GM21381 (cell line): ENCODE results near the gene GID4.

Source experiments
- ATAC-seq: cut with Tn5 transposase; IDR thresholded peaks from one replicate; pipeline ENCODE4 v1.9.1; 2021; ENCODE audit warnings: mild to moderate bottlenecking, moderate library complexity; ENCODE audit not compliant: unreplicated experiment

The GID4 gene

DNA sequence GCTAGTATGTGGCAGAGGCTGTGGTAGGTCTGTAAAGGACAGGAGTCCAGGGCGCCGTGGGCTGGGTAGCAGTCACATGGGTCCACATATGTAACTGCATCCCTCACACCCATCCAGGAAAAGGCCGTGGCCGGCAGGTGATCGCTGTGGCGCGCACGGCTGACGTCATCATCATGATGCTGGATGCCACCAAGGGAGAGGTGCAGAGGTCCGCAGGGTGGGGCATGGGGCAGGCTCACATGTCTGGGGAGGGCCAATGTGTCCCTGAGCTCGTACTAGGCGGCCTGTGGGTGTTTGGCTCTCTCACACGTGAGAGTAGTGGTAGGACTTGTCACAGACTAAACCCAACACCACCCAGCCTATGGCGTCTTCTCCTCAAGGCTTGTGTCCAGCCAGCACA lies 60.3 kb downstream of the GID4 start:
- ATAC-seq: no peak

DNA sequence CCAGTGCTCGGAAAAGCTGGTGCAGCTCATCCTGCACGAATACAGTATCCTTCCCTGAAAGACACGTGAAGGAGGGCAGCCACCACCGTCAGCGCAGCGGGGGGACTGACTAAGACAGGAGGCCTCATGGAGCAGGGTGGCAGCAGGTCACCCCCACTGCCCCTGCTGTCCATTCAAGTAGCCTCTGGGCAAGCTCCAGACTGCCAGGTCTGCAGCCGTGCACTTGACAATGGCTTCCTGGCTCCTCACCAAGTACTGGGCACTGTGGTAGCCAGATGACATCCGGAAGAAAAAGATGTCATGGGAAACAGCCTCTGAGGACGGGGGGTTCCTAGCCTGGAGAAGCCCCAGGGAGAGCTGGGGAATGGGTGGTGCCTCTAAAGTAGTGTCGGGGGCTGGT lies 61.4 kb downstream of the GID4 start:
- no peak for ATAC-seq

- no peak for ATAC-seq
Observed at GRCh38 chr17:18101828-18102227, 62.6 kb downstream of the GID4 start.

DNA sequence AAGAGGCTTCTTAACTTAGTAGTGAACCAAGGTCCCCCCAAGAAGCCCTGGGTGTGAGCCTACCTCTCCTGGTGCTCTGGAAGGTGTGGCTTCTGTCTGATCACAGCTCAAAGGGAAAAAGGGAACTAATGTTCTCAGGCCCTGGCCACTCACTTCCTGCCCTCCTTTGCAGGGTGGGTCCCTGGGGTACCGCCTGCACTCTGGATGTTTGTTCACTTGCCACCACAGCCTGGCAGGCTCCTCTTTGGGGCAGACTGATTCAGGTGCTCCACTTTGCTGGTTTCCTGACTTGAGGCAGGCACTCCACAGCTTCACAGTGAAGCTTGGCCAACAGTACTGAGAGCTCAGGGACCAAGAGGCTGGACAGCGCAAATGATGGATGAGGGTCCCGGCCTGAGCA lies 63.4 kb downstream of the GID4 start:
- no peak for ATAC-seq

- ATAC-seq: no peak
Observed at GRCh38 chr17:18105027-18105426, 65.8 kb downstream of the GID4 start.

DNA sequence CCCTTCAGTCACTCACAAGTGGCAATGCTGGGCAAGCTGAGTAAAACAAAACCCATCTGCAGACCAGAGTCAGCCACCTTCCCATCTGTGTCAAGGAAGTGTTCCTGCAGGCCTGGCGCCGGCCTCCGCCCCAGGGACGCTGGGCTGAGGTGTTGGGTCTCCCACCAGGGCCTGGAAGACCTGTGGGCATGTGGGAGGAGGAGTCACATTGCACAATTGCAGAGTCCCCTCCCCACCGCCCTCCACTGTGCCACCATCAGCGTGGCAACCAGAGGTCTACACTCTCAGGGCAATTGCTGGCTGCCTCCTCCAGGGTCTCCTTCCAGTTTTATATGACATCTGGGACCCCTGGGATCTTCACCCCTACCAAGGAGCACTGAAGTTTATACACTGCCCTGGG lies 66.4 kb downstream of the GID4 start:
- no peak for ATAC-seq

DNA sequence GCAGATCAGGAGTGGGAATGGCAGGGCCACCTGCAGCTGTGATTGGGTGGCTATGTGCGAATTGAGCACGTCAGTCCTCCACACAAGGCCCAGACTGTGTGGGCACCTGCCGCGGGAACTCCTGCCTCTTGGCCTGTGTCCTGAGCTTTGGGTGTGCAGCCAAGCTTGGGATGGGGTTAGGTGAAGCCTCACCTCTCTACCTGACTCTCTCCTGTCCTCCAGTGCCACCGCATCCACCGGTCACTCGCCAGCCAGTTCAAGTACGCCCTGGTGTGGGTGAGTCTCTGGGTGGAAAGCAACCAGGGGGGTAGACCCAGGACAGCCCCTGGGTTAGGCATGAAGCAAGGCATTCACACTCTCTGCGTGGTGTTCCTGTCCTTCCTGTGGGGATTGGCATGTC lies 67.0 kb downstream of the GID4 start:
- no peak for ATAC-seq

- ATAC-seq: no peak
Observed at GRCh38 chr17:18107061-18107790, 68.0 kb downstream of the GID4 start.

DNA sequence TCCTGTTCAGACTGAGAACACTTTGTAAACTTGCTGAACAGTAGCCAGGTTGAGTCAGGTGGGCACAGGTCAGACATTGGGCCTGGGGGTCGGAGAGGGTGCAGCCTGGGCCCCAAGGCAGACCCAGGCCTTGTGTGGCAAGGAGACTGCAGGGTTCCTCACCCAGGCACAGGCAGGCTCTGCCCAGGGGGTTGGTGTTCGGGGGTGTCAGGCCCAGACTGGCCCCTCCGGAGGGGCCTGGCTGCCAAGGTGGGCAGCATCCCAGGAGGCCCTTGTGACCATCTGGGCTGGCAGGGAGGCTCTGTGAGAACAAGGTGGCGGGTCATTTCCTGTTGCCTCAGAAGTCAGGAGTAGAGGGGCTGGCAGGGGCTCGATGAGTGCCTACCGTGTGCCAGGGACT lies 68.8 kb downstream of the GID4 start:
- ATAC-seq: no peak

- no peak for ATAC-seq
Observed at GRCh38 chr17:18108401-18109312, 69.4 kb downstream of the GID4 start, which contains the start of gene MYO15A. Gene MYO15A, plus strand, starts transcription at chr17:18108756. Its CDS starts 10,045 bp downstream, at chr17:18118801.

DNA sequence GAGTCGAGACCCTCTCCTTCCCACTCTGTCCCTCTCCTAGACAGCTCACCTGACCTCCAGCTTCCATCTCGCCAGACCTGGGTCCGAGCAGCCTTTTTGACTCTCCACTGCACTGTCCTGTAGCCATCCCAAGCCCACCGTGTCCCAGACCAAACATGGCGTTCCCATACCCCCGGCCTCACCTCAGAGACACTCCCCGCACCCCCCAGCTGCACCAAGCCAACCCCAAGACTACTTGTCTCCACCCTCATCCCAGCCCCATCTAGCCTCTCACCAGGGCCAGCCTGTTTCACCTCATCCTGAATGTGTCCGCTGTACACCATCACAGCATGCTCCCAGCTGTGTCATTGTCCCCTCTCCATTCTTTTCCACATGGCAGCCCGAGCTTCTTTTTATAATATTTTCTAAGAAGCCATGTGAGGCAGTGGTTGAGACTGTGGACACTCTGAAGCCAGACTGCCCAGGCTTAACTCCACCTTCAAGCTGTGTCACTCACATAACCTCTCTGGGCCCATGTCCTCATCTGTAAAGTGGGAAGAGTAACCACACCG lies 70.8 kb downstream of the GID4 start:
- ATAC-seq: no peak

DNA sequence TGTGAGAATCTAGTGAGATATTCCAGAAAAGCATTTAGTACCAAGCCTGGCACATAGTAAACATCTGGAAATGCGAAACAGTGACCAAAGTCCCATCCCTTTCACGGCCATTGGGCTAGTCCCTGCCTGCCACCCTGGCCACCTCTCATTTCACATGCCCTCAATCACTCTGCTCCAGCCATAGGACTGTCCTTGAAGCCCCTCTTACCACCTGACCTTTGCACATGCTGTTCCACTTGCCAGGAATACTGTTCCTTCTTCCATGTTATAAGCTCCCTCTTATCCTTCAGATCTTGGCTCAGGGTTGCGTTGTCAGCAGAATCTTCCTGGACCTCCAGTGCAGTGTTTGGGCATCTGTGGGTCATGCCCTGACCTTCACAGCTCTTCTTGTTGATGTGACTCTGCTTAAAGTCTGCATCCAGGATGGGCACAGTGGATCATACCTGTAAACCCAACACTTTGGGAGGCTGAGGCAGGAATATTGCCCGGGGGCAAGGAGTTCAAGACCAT lies 71.5 kb downstream of the GID4 start:
- ATAC-seq: no peak

DNA sequence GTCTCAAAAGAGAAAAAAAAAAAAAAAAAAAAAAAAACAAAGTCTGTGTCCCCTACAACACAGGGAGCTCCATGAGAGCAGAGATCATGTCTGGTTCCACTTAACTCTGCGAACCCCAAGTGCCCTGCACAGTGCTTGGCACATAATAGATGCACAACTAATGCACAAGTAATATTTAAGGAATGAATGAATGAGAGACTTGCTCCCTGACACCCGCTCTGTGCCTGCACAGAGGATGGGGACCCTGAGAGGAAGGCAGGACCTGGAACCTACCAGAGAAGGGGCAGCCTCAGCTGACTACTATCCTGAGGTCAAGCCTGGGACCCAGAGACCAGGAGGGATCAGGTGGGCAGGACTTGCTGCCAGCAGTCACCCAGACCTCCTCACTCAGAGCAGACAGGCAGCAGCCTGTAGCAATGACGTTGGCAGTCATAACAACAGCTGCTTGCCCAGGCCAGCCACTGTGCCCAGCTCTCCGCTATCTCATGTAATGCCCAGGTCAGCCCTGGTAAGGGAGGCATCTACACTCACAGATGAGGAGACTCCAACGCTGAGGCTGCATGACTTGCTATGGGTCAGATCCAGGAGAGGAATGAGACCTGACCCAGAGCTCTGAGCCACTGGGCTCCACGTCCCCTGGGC lies 72.2 kb downstream of the GID4 start:
- ATAC-seq: no peak

- no peak for ATAC-seq
Observed at GRCh38 chr17:18115517-18115916, 76.3 kb downstream of the GID4 start.

GRCh38 chr17:18116078-18116477 lies 76.9 kb downstream of the GID4 start:
- ATAC-seq: no peak

- no peak for ATAC-seq
Observed at GRCh38 chr17:18117533-18117932, 78.3 kb downstream of the GID4 start.
